Islet precursor cell (in vitro differentiated cells): ENCODE results near the gene ARHGAP45.
A peak's percentile ranks its signal among the peaks of the same experiment; 100 is the strongest.

Experiments used
- DNase-seq: peaks from one replicate; pipeline ENCODE4 v3.0.0-alpha.2; 2018

Gene ARHGAP45

GRCh38 chr19:1073063-1073955 is 6.3 kb downstream of the ARHGAP45 start:
- DNase-seq, result no peak

- DNase-seq, result no peak
Measured at GRCh38 chr19:1073956-1074517, 7.1 kb downstream of the ARHGAP45 start.

- DNase-seq, result no peak
Measured at GRCh38 chr19:1074544-1075283, 7.7 kb downstream of the ARHGAP45 start.

DNA sequence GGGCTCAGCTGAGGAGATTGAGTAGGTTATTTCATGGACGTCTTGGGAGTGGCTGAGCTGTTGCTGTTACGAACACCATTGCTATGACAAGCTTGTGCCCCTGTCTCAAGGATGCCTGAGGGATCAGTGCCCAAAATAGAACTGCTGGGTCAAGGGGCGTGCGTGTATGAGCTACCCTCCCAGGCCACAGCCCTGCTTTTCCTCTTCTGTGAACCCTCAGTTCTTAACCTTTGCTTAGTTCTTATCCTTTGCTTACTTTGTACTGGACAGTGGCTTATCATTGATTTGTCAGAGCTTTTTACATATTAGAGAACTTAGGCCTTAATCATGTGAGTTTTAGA is 9.0 kb downstream of the ARHGAP45 start:
- DNase-seq, result no peak

DNA sequence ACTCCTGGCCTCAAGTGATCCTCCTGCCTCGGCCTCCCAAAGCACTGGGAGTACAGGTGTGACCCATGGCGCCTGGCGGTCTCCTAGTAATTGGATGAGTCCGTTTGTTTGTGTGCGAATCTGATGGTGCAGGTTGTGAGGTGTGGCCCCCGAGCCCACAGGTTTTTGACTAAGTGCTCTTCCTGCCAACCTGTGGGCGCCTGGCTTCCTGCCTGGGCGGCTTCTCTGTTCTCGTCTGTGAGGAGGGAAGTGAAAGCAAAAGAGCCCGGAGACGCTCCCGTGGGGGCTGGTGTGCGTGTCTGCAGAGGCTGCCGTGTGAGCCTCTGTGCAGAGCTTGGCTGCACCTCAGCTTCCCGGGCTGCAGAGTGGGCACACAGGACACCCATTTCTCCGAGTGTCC is 10.0 kb downstream of the ARHGAP45 start:
- DNase-seq, result no peak

GRCh38 chr19:1079566-1080111 is 12.7 kb downstream of the ARHGAP45 start:
- DNase-seq, result no peak

DNA sequence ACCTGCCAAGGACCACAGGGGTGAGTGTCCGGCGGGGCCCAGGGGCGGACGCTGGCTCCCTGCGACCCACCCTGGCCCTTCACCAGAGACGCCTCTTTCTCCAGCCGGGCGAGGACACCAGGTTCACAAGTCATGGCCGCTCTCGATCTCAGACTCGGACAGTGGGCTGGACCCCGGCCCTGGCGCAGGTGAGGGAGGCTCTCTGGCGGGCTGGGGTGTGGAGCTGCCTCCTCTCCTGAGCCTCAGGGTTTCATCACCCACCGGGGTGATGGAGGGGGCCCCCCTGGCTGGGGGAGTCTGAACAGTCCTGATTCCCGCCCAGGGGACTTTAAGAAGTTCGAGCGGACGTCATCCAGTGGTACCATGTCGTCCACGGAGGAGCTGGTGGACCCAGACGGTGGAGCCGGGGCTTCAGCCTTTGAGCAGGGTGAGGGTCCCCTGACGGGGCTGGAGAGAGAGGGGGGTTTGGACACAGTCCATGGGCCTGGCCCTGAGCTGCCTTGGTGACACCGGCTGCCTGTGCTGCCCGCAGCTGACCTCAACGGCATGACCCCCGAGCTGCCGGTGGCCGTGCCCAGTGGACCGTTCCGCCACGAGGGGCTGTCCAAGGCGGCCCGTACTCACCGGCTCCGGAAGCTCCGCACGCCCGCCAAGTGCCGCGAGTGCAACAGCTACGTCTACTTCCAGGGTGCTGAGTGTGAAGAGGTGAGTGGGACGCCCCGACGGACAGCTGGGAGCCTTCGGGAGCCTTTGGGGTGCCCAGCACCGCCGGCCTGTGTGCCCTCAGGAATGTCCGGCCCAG is 13.6 kb downstream of the ARHGAP45 start:
- DNase-seq, result no peak

- DNase-seq, result peak; percentile 76
Measured at GRCh38 chr19:1081301-1082164, 14.6 kb downstream of the ARHGAP45 start.

DNA sequence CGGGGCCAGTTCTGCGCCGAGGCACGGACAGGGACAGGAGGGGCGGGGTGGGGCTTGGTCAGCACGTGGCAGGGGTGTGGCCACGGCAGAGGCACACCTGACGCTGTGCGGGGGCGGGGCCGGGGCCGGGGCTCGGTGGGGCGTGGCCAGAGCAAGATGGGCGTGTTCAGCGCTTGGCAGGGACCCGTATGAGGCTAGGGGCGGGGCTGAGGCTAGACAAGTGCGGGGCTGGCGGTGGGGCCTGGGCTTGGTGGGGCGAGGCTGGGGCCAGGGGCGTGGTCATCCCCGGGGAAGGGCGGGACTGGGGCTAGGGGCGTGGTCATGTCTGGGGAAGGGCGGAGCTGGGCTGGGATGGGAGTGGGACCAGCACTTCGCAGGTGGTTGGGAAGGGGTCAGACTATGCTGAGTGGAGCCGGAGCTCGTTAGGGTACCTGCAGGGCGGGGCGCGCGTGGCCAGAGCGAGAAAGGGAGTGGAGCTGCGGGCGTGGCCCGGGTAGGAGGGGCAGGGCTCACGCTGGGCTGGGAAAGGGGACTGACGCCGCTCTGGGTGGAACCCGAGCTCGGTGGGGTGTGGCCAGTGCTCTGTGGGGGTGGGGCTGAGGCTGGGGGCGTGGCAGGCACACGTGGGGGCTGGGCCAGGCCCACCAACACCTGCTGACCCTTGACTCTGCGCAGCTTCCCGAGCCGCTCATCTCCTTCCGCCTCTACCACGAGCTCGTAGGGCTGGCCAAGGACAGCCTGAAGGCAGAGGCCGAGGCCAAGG is 15.4 kb downstream of the ARHGAP45 start:
- peak; percentile 99 for DNase-seq

DNA sequence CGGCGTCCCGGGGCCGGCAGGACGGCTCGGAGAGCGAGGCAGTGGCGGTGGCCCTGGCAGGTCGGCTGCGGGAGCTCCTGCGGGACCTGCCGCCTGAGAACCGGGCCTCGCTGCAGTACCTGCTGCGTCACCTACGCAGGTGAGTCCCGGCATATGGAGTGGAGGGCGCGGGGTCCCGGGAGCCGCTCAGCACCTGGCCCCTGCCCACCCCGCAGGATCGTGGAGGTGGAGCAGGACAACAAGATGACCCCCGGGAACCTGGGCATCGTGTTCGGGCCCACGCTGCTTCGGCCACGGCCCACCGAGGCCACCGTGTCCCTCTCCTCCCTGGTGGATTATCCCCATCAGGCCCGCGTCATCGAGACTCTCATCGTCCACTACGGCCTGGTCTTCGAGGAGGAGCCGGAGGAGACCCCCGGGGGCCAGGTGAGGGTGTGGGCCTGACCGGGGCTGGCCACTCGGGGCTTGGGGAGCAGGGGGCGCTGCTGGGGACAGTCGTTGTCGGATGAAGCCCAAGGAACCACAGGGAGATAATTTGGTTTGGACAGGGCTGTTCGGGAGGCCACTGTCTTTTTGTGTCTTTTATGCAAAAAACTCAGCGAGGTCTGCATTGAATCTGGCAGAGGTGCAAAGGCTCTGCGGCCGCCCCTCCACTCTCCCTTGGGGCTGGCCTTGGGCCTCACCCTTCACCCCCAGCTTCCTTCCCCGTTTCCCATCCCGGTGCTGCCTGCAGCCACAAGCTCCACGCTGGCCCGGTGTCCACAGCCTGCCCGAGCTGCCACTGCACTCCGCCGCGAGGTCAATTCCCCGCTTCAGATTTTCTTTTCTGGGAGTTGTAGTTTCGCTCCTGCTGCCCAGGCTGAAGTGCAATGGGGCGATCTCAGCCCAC is 16.2 kb downstream of the ARHGAP45 start:
- no peak for DNase-seq

DNA sequence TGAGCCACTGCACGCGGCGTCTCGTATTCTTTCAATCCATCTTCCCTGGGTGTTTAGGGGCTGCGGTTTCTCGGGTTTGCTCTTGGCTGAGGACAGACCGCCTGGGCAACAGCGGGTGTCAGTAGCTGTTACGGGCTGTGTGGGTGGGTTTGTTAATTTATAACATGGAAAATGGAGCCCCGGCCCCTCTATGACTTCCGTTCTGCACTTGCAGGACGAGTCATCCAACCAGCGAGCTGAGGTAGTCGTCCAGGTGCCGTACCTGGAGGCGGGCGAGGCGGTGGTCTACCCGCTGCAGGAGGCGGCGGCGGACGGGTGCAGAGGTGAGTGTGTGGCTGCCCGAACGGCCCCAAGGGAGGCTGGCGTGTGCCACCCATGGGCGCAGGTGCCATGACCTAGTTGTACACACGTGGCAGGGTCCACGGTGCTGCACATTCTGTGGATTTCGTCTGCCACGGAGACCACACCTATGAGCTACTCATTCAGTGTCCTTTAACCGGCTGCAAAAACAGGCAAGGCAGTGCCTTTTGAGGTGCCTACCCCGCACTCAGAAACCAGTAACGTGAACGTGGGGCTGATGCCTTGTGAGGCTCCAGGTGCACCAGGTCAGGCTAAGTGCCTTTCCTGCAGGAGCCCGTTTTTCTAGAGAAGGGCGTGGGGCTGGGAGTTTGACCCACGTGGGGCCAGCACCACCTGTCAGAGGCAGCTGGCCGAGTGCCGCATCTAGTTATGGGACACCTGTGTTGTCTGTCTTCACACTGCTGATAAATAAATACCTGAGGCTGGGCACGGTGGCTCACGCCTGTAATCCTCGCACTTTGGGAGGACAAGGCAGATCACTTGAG is 17.3 kb downstream of the ARHGAP45 start:
- DNase-seq, result no peak

- no peak for DNase-seq
Measured at GRCh38 chr19:1085053-1085658, 18.2 kb downstream of the ARHGAP45 start.

DNA sequence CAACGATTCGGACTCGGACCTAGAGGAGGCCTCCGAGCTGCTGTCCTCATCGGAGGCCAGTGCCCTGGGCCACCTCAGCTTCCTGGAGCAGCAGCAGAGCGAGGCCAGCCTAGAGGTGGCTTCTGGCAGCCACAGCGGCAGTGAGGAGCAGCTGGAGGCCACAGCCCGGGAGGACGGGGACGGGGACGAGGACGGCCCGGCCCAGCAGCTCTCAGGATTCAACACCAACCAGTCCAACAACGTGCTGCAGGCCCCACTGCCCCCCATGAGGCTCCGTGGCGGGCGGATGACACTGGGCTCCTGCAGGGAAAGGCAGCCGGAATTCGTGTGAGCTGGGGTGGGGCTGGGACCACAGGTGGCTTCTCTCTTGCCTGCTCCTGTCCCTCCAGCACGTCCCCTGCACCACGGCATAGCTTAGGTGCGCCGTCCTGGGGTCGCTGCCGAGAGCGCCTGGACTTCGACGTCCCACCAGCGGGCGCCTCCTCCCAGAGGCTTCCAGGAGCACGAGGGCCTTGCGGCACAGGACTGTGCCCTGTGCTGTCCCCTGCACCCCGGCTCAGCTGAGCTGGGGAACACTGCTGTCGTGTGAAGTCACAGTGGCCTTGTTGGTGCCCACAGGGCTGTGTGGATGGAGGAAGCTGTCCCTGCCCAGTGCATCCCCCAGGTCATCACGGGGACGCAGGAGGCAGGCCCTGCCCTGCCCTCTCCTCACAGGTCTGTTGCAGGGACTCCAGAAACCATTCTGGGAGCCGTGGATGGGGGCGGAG is 18.9 kb downstream of the ARHGAP45 start:
- no peak for DNase-seq

- no peak for DNase-seq
Measured at GRCh38 chr19:1086613-1087012, 19.6 kb downstream of the ARHGAP45 start.

DNA sequence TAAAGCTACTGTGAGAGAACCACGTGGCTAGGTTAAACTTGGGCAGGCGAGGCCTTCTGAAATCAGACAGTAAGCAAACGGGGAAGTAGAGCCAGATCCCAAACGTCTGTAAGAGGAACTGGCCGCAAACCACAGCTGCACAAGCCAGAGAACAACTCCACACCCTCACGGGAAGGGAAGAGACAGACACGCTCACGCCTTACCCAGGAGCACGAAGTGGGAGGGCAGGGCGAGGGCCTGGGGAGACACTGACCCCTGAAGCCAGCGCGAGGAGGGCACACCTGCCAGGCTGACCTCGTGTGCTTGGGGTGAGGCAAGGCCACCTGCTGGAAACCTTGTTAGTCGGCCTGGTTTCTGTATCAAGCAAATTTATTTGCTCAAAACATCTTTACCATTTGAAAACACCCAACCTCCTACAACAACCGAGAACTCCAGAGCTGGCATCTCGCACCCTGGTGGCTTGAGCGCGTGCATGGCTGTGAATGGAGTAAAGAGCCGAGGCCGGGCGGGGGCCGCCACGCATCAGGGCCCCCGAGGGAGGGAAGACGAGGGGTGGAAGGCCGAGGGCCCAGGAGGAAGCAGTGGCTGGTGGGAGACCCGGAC is 20.9 kb downstream of the ARHGAP45 start:
- no peak for DNase-seq

GRCh38 chr19:1088416-1089010 is 21.5 kb downstream of the ARHGAP45 start:
- no peak for DNase-seq
